ENCODE measurements around the gene IL1RAP. TPM values are rescaled to one million over a fixed set of nuclear protein-coding genes. Genes with fewer than 3 reads are reported as not detected.

IL1RAP gene
- total RNA-seq, 2 donors from 2014 or later: 3.4 to 6.3 TPM

DNA sequence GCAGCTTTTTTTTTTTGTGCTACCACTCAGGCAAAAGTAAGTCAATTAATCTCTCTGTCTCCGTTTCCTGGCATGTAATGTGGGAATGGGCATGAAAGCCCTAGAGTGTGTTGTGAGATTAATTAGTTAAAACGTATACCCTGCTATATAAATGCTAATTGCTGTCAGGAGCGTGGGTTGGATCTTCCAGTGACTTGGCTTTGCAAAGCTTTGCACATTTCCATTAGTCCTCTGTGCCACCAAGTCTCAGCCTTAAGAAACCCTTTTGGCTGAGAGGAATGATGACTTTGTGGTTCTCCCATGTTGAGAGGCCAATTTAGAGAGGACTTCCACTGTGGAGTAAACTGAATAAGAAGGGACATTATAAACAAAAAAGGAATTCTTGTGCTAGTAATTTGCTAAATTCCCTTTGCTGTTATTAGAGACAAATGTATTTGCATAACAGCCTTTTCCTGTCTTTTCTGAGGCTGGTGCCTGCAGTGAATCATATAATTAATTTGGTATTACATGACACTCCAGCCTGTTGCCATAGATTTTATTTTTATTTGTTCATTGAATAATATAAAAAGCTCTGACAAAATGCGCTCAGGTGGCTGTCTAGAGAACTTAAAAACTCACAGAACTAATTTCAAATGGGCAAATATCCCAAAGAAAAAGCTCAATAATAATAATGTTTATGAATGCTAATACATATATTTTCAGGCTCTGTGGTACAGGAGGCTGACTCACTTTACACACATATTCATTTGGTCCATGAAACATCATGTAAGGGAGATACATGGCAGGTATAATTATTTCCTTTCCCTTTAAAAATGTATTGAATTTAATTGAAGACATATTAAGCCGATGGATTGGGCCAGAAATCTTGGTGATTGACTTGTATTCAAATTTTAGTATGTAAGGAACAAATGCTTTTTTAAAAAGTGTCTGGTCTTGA is 82.7 kb downstream of the IL1RAP start:
- Histone ChIP-seq H3K27ac (no peak overlapping the region), H3K27me3 (no peaks in the 10 kb centered on the region), H3K9me3 (no peaks in the 10 kb centered on the region), H3K4me1 (peaks cover 0 to 4% of the 10 kb centered on the region in 2 donors), H3K36me3 (no peaks in the 10 kb centered on the region), H3K4me3 (no peak overlapping the region)
- DNase-seq (ENCODE audit: low spot score): no peak
- no peak for TF ChIP-seq CTCF (IDR thresholded peaks at IDR 0.05)

GRCh38 chr3:190597291-190597690 is 83.4 kb downstream of the IL1RAP start:
- H3K4me3 ChIP-seq: no peak overlapping the region
- peaks cover 0 to 7% of the 10 kb centered on the region in 2 donors for H3K4me1 ChIP-seq
- H3K27me3 ChIP-seq: no peaks in the 10 kb centered on the region
- H3K27ac ChIP-seq: no peak overlapping the region
- no peaks in the 10 kb centered on the region for H3K9me3 ChIP-seq
- H3K36me3 ChIP-seq: no peaks in the 10 kb centered on the region
- TF ChIP-seq CTCF (IDR thresholded peaks at IDR 0.05): no peak
- no peak for DNase-seq (ENCODE audit: low spot score)

DNA sequence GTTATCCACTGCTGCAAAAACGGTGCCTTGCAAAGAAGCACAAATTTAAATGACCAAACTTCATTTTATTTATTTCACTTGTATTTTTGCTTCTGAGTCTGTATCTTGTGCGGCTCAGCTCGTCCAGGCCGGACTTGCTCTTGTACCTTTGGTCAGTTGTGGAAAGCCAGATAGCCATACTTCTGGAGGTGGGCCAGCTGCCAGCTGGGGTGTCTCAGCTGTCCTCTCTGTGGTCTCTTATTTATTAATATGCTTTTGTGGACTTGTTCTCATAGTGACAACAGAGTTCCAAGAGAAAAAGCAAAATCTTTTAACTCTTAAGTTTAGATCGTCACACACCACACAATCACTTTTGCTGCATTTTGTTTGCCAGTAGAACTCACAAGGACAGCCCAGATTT is 87.7 kb downstream of the IL1RAP start:
- H3K27ac ChIP-seq: no peak overlapping the region
- peaks cover 0 to 7% of the 10 kb centered on the region in 2 donors for H3K4me1 ChIP-seq
- no peak for DNase-seq (ENCODE audit: low spot score)
- no peaks in the 10 kb centered on the region for H3K36me3 ChIP-seq
- no peak overlapping the region for H3K4me3 ChIP-seq
- H3K27me3 ChIP-seq: no peaks in the 10 kb centered on the region
- TF ChIP-seq CTCF (IDR thresholded peaks at IDR 0.05): no peak
- no peaks in the 10 kb centered on the region for H3K9me3 ChIP-seq

DNA sequence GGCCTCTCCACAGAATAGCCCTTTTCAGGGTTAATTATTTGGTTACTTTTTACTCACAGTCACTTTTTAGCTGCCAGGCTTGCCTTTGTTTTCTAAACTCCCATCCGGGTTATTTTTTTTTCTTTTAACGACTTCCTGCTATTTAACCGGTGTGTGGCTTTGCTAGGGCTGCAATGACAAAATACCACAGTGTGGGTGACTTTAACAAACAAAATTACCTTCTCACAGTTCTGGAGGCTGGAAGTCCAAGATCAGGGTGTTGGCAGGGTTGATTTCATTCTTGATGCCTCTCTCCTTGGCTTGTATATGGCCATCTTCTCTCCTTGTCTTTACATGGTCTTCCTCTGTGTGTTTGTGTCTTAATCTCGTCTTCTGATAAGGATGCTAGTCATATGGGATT is 91.5 kb downstream of the IL1RAP start:
- no peak overlapping the region for H3K27ac ChIP-seq
- TF ChIP-seq CTCF (IDR thresholded peaks at IDR 0.05): no peak
- no peak for DNase-seq (ENCODE audit: low spot score)
- H3K9me3 ChIP-seq: no peaks in the 10 kb centered on the region
- no peaks in the 10 kb centered on the region for H3K27me3 ChIP-seq
- H3K4me3 ChIP-seq: no peak overlapping the region
- peaks cover 0 to 4% of the 10 kb centered on the region in 2 donors for H3K4me1 ChIP-seq
- no peaks in the 10 kb centered on the region for H3K36me3 ChIP-seq

- no peak for TF ChIP-seq CTCF (IDR thresholded peaks at IDR 0.05)
- H3K4me1 ChIP-seq: peaks cover 0 to 3% of the 10 kb centered on the region in 2 donors
- no peaks in the 10 kb centered on the region for H3K9me3 ChIP-seq
- H3K27me3 ChIP-seq: no peaks in the 10 kb centered on the region
- H3K27ac ChIP-seq: no peak overlapping the region
- DNase-seq (ENCODE audit: low spot score): no peak
- H3K36me3 ChIP-seq: no peaks in the 10 kb centered on the region
- H3K4me3 ChIP-seq: no peak overlapping the region
These were observed 92.7 kb downstream of the IL1RAP start for GRCh38 chr3:190606596-190606995.

All from right atrium auricular region (tissue), 2 donors.